Measurements from ENCODE around the gene HLA-DQB2.
"Not testable (repeated sequence)": the region's sequence is repeated elsewhere in the genome, so short reads cannot be mapped to it uniquely, and the experiment has no call there.

DNA sequence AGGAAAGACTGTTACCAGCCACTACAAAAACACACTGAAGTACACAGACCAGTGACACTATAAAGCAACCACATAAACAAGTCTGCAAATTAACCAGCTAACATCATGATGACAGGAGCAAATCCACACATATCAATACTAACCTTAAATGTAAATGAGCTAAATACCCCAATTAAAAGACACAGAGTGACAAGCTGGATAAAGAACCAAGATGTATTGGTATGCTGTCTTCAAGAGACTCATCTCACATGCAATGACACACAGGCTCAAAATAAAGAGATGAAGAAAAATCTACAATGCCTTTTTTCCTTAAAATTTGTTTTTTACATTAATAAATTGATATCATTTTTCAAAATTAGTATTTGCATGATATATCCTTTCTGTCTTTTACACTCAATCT is 19.6 kb upstream of the HLA-DQB2 start:
- TF ChIP-seq, protein P1, sequence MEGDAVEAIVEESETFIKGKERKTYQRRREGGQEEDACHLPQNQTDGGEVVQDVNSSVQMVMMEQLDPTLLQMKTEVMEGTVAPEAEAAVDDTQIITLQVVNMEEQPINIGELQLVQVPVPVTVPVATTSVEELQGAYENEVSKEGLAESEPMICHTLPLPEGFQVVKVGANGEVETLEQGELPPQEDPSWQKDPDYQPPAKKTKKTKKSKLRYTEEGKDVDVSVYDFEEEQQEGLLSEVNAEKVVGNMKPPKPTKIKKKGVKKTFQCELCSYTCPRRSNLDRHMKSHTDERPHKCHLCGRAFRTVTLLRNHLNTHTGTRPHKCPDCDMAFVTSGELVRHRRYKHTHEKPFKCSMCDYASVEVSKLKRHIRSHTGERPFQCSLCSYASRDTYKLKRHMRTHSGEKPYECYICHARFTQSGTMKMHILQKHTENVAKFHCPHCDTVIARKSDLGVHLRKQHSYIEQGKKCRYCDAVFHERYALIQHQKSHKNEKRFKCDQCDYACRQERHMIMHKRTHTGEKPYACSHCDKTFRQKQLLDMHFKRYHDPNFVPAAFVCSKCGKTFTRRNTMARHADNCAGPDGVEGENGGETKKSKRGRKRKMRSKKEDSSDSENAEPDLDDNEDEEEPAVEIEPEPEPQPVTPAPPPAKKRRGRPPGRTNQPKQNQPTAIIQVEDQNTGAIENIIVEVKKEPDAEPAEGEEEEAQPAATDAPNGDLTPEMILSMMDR (IDR thresholded peaks at IDR 0.05): not testable (repeated sequence)
- TF ChIP-seq POLR2A (IDR thresholded peaks at IDR 0.05): not testable (repeated sequence)

Measured in vagina (tissue), 2 donors.